Effector memory CD8-positive, alpha-beta T cell (primary cell): ENCODE results near the gene LOC101059915.
"Not testable (repeated sequence)": the region's sequence is repeated elsewhere in the genome, so short reads cannot be mapped to it uniquely, and the experiment has no call there.

Source experiments
- ATAC-seq: fragments of 150-1000 bp; cut with Tn5 transposase; replicated peaks from 2 replicates; pipeline ENCODE4 v1.10.0; 2021; ENCODE audit warnings: mild to moderate bottlenecking, moderate library complexity
- DNase-seq, 3 experiments: peaks; one replicate each; pipeline ENCODE4 v3.0.0; 2021
- H3K27ac Mint-ChIP-seq, 2 donors: one replicate each; pipeline ENCODE4 v1.8.0; 2022; ENCODE audit warnings: mild to moderate bottlenecking in 2 of 2, mixed read lengths in 2 of 2, moderate library complexity in 2 of 2
- H3K27me3 Mint-ChIP-seq, 2 donors: one replicate each; pipeline ENCODE4 v1.8.0; 2022; ENCODE audit warnings: mixed read lengths in 2 of 2
- H3K36me3 Mint-ChIP-seq: one replicate; pipeline ENCODE4 v1.8.0; 2022; ENCODE audit warnings: mild to moderate bottlenecking, moderate library complexity, mixed read lengths; ENCODE audit not compliant: insufficient read depth
- H3K4me1 Mint-ChIP-seq, 2 donors: one replicate each; pipeline ENCODE4 v1.8.0; 2022; ENCODE audit warnings: low read depth in 2 of 2, mixed read lengths in 2 of 2
- H3K4me3 Mint-ChIP-seq, 2 donors: one replicate each; pipeline ENCODE4 v1.8.0; 2022; ENCODE audit warnings: mild to moderate bottlenecking in 2 of 2, mixed read lengths in 2 of 2, moderate library complexity in 2 of 2
- H3K9me3 Mint-ChIP-seq, 2 donors: one replicate each; pipeline ENCODE4 v1.8.0; 2022; ENCODE audit warnings: mixed read lengths in 2 of 2

The LOC101059915 gene

DNA sequence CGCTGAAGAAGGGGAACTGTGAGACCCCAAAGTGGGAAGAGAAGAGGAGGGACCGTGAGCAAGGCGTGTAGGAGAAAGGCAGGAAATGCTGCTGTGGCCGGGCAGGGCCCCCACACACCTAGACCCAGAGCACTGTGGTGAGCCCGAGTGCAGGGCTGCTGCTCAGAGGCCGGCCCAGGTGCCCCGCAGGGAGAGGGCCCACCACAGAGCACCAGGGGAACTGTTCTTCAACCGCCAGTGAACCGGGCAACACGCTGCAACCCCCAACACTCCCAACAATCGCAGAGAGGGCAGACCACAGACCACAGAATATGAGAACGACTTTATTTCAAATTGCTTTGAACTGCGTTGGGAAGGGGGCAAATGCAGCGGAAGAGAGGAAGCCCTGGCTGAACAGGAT lies 46.7 kb downstream of the LOC101059915 start:
- H3K36me3 Mint-ChIP-seq, H3K9me3 Mint-ChIP-seq, H3K27ac Mint-ChIP-seq, DNase-seq, H3K27me3 Mint-ChIP-seq, H3K4me1 Mint-ChIP-seq, H3K4me3 Mint-ChIP-seq: not testable (repeated sequence)
- peak; percentile 19 for ATAC-seq

DNA sequence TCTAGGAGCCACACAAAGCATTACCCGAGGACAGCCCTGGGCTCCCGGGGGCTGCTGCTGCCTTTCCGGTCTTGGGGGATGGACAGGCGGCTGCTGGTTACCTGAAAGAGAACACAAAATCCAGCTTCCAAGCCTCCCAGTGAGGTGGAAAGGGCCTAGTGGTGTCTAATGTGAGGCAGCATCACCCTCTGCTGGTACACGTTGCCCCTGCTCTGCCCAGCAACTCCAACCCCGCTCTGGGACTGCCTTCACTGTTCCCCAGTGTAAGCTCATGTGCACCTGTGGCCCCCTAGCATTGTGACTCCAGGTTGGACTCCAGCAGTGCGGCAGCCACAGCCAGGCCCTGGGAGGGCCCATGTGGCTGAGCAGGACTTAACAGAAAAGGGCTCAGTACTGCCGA lies 48.2 kb downstream of the LOC101059915 start:
- not testable (repeated sequence) for H3K4me3 Mint-ChIP-seq, H3K9me3 Mint-ChIP-seq, ATAC-seq, H3K27ac Mint-ChIP-seq, DNase-seq, H3K4me1 Mint-ChIP-seq, H3K27me3 Mint-ChIP-seq, H3K36me3 Mint-ChIP-seq

DNA sequence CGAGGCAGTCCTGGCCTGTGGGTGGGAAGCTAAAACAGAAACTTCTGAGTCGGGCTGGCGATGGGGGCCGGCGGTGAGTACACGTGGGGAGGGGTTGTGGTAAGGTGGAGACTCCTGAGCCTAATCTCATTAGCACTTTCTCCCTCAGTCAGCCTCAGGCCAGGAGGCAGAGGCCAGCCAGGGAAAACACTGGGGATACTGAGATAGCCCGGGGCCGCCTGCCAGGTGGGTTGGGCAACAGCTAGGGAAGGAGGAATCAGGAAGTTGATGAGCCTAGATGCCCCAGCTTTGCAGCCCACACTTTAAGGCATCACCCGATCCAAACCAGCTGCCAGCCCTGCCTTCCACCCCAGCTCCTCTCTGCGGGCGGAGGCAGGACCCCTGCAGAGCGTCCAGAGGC lies 49.0 kb downstream of the LOC101059915 start:
- not testable (repeated sequence) for ATAC-seq, H3K9me3 Mint-ChIP-seq, H3K27ac Mint-ChIP-seq, DNase-seq, H3K4me3 Mint-ChIP-seq, H3K27me3 Mint-ChIP-seq, H3K4me1 Mint-ChIP-seq, H3K36me3 Mint-ChIP-seq

DNA sequence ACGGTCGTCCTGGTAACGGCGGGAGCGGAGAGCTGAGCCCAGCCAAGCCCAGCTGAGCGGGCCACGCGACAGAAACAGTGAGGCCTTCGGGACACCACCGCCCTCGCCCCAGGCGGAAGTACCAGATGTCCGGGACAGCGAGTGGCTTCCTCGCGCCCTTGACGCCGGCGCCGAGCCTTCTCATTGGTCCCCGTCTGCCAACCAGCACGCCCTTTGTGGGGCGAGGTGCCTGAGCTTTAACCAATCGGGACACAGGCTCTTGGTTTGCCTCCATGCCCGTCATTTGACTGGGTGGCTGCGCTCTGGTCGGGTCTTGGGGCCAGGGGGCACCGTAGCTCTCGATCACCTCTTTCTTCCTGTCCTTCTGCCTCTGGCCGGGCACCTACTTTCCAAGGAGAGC lies 50.8 kb downstream of the LOC101059915 start, which contains the start of gene CXorf49:
Gene CXorf49, minus strand, starts transcription at position 101 of the 400 bp plus-strand sequence. CDS start 134 bp downstream, outside the sequence.
- not testable (repeated sequence) for H3K27me3 Mint-ChIP-seq, H3K4me1 Mint-ChIP-seq, DNase-seq, H3K9me3 Mint-ChIP-seq, H3K36me3 Mint-ChIP-seq, H3K27ac Mint-ChIP-seq, H3K4me3 Mint-ChIP-seq, ATAC-seq

DNA sequence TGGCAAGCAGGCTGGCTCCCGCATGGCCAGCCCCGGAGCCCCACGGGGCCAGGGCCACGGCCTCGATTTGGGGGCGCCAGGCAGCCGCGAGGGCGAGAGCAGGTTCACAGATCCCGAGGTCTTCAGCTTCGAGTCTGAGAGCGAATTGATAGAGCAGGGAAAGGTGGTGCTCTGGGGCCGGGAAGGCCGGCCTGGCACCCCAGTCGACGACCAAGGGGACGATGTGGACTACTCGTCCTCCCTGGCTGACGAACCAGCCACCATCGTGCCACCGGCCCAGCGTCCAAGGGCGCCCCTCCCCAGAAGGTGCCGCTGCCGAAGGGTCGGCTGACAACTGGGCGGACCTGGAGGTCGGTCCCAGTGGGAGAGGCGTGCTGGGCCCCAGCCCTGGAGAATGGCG lies 51.8 kb downstream of the LOC101059915 start:
- not testable (repeated sequence) for DNase-seq, H3K9me3 Mint-ChIP-seq, H3K4me3 Mint-ChIP-seq, H3K27ac Mint-ChIP-seq, ATAC-seq, H3K4me1 Mint-ChIP-seq, H3K36me3 Mint-ChIP-seq, H3K27me3 Mint-ChIP-seq

DNA sequence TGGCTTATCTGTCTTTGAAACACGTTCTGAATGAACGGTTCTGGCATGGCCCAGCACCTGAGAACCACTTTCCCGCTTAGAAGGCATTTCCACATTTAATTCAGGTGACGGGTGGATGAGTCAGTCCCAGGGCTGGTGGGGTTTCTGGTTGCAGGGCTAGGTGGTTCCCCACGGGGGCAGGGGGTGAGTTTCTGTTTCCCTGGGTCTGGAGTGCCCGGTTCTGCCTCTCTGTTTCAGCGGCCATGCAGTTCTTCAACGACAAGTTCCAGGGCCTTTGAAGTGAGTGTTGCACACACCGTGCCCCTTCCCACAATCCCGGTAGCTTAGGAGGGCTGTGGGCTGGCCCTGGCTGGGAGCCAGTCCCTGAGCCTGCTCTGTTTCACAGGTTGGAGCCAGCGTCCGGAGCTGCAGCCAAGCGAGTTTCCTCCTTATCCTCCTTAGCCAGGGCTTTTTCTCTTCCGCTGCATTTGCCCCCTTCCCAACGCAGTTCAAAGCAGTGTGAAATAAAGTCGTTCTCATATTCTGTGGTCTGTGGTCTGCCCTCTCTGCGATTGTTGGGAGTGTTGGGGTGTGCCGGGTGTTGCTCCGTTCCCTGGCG lies 53.0 kb downstream of the LOC101059915 start:
- not testable (repeated sequence) for H3K27me3 Mint-ChIP-seq, H3K9me3 Mint-ChIP-seq, H3K36me3 Mint-ChIP-seq, DNase-seq, H3K27ac Mint-ChIP-seq, H3K4me3 Mint-ChIP-seq, H3K4me1 Mint-ChIP-seq, ATAC-seq
